ENCODE measurements around the gene SYNJ2.

GRCh38 chr6:158095671-158096070 is 114.0 kb downstream of the SYNJ2 start:
- no peak for TF ChIP-seq CTCF (IDR thresholded peaks at IDR 0.05; ENCODE audit: low read depth, low read length)
- no peak for TF ChIP-seq EZH2phosphoT487 (IDR thresholded peaks at IDR 0.05; ENCODE audit: low read depth)
